GM04503 (cell line): Measurements from ENCODE around the gene SERTM1.

Source experiments
- DNase-seq: peaks from one replicate; pipeline ENCODE4 v3.0.0-alpha.2; 2012; ENCODE audit warnings: low read depth

Gene SERTM1

GRCh38 chr13:36673838-36674326 is at the start of gene SERTM1:
TSS of gene SERTM1 (plus strand) at chr13:36674020. CDS start at chr13:36695079, 21,059 bp downstream.
- no peak for DNase-seq

- no peak for DNase-seq
These were observed 45.3 kb upstream of the SERTM1 start for GRCh38 chr13:36628377-36629056.

- DNase-seq: no peak
These were observed 44.8 kb upstream of the SERTM1 start for GRCh38 chr13:36629057-36629385.

- no peak for DNase-seq
These were observed 43.5 kb upstream of the SERTM1 start for GRCh38 chr13:36630181-36630803.

- DNase-seq: no peak
These were observed 34.2 kb upstream of the SERTM1 start for GRCh38 chr13:36639610-36640009.

GRCh38 chr13:36650611-36651010 is 23.2 kb upstream of the SERTM1 start:
- no peak for DNase-seq

GRCh38 chr13:36665630-36666029 is 8.2 kb upstream of the SERTM1 start:
- DNase-seq: no peak

GRCh38 chr13:36666477-36667229 is 7.2 kb upstream of the SERTM1 start:
- DNase-seq: no peak

GRCh38 chr13:36668316-36668715 is 5.5 kb upstream of the SERTM1 start:
- no peak for DNase-seq

GRCh38 chr13:36673352-36673751 is 468 bp upstream of the SERTM1 start:
- DNase-seq: no peak

GRCh38 chr13:36674337-36675212 is 755 bp downstream of the SERTM1 start:
- no peak for DNase-seq

GRCh38 chr13:36675213-36675536 is 1.4 kb downstream of the SERTM1 start:
- no peak for DNase-seq

- no peak for DNase-seq
These were observed 7.1 kb downstream of the SERTM1 start for GRCh38 chr13:36680913-36681312.

GRCh38 chr13:36681894-36682624 is 8.2 kb downstream of the SERTM1 start:
- DNase-seq: no peak

- no peak for DNase-seq
These were observed 9.9 kb downstream of the SERTM1 start for GRCh38 chr13:36683701-36684100.

- DNase-seq: no peak
These were observed 12.1 kb downstream of the SERTM1 start for GRCh38 chr13:36685927-36686326.

GRCh38 chr13:36696410-36697010 is 22.7 kb downstream of the SERTM1 start:
- DNase-seq: no peak

GRCh38 chr13:36700170-36700569 is 26.4 kb downstream of the SERTM1 start:
- no peak for DNase-seq

- DNase-seq: peak; percentile 38
These were observed 32.9 kb downstream of the SERTM1 start for GRCh38 chr13:36706755-36707154.

GRCh38 chr13:36709136-36709890 is 35.5 kb downstream of the SERTM1 start:
- no peak for DNase-seq
